Fibroblast of lung (primary cell): ENCODE data around the gene PROB1. TPM values are rescaled to one million over a fixed set of nuclear protein-coding genes. Genes with fewer than 3 reads are reported as not detected.
"Not testable (repeated sequence)": the region's sequence is repeated elsewhere in the genome, so short reads cannot be mapped to it uniquely, and the experiment has no call there.

Experiments
- DNase-seq, 2 donors: peaks; one replicate each; pipeline versions ENCODE4 v3.0.0 to v3.0.0-alpha.2; 2010; ENCODE audit warnings: low read depth in 2 of 2
- H2AFZ ChIP-seq: 2 replicates; pipeline ENCODE4 v1.5.1; 2012; ENCODE audit warnings: low read length, control low read depth, inconsistent platforms
- H3K27ac ChIP-seq: 2 replicates; pipeline ENCODE4 v1.5.1; 2011; ENCODE audit warnings: low read length, control low read depth; ENCODE audit not compliant: insufficient read depth
- H3K27me3 ChIP-seq: 2 replicates; pipeline ENCODE4 v1.5.1; 2011; ENCODE audit warnings: mild to moderate bottlenecking, low read length; ENCODE audit not compliant: control insufficient read depth, insufficient read depth
- H3K36me3 ChIP-seq: 2 replicates; pipeline ENCODE4 v1.5.1; 2011; ENCODE audit warnings: low read length; ENCODE audit not compliant: control insufficient read depth, insufficient read depth
- H3K4me1 ChIP-seq: 2 replicates; pipeline ENCODE4 v1.5.1; 2011; ENCODE audit warnings: low read length; ENCODE audit not compliant: control insufficient read depth, insufficient read depth; ENCODE audit errors: extremely low read depth
- H3K4me2 ChIP-seq: 2 replicates; pipeline ENCODE4 v1.5.1; 2011; ENCODE audit warnings: low read length, control low read depth; ENCODE audit not compliant: insufficient read depth; ENCODE audit errors: extremely low read depth
- H3K4me3 ChIP-seq, 4 experiments: fragments of 200-600 bp in 1 of 4; sonication (generic) in 1 of 4; replicated peaks in 1 of 4; 2 replicates each; pipeline ENCODE4 v1.5.1; 2011 to 2016; ENCODE audit warnings: low read length in 4 of 4, low read depth in 3 of 4, mild to moderate bottlenecking in 3 of 4, control low read depth in 2 of 4, inconsistent platforms in 1 of 4, mixed read lengths in 1 of 4; ENCODE audit not compliant: insufficient read depth in 1 of 4; ENCODE audit errors: control extremely low read depth in 1 of 4
- H3K79me2 ChIP-seq: 2 replicates; pipeline ENCODE4 v1.5.1; 2012; ENCODE audit warnings: mild to moderate bottlenecking, low read length, inconsistent platforms; ENCODE audit not compliant: control insufficient read depth, insufficient read depth
- H3K9ac ChIP-seq: 2 replicates; pipeline ENCODE4 v1.5.1; 2011; ENCODE audit warnings: mild to moderate bottlenecking, low read length, control low read depth; ENCODE audit not compliant: insufficient read depth
- H3K9me3 ChIP-seq: 2 replicates; pipeline ENCODE4 v1.5.1; 2012; ENCODE audit warnings: low read depth, low read length; ENCODE audit not compliant: control insufficient read depth, insufficient read depth
- H4K20me1 ChIP-seq: 2 replicates; pipeline ENCODE4 v1.5.1; 2011; ENCODE audit warnings: low read length; ENCODE audit not compliant: control insufficient read depth, insufficient read depth; ENCODE audit errors: extremely low read depth
- CTCF ChIP-seq, 2 donors: IDR thresholded peaks in 1 of 2; conservative IDR thresholded peaks in 1 of 2; 1 replicate in 1 of 2; 2 replicates in 1 of 2; pipeline ENCODE4 v1.5.1; 2011 to 2012; ENCODE audit warnings: low read length in 2 of 2, control low read depth in 1 of 2, inconsistent platforms in 1 of 2, low read depth in 1 of 2, mild to moderate bottlenecking in 1 of 2
- EZH2 ChIP-seq: IDR thresholded peaks from 2 replicates; pipeline ENCODE4 v1.5.1; 2012; ENCODE audit warnings: low read length, control low read depth, mild to moderate bottlenecking; ENCODE audit errors: missing control alignments
- polyA plus RNA-seq, 2 donors: library from polyadenylated mRNA; depleted of rRNA in 1 of 2; stranded (reverse) in 1 of 2; unstranded in 1 of 2; fragments of >200 nt; gene quantifications; 2 replicates each; pipeline ENCODE4 v1.2.1, GENCODE V29; 2011 to 2012; ENCODE audit warnings: missing spikeins in 1 of 2
- total RNA-seq: library from RNA; depleted of rRNA; stranded (reverse); fragments of >200 nt; gene quantifications from 2 replicates; pipeline ENCODE4 v1.2.1, GENCODE V29; 2014

Gene PROB1
- total and polyA plus RNA-seq, 2 donors (not counting 1 experiment from before 2014, with no cell fraction given) = 0.34 to 1.5 TPM

DNA sequence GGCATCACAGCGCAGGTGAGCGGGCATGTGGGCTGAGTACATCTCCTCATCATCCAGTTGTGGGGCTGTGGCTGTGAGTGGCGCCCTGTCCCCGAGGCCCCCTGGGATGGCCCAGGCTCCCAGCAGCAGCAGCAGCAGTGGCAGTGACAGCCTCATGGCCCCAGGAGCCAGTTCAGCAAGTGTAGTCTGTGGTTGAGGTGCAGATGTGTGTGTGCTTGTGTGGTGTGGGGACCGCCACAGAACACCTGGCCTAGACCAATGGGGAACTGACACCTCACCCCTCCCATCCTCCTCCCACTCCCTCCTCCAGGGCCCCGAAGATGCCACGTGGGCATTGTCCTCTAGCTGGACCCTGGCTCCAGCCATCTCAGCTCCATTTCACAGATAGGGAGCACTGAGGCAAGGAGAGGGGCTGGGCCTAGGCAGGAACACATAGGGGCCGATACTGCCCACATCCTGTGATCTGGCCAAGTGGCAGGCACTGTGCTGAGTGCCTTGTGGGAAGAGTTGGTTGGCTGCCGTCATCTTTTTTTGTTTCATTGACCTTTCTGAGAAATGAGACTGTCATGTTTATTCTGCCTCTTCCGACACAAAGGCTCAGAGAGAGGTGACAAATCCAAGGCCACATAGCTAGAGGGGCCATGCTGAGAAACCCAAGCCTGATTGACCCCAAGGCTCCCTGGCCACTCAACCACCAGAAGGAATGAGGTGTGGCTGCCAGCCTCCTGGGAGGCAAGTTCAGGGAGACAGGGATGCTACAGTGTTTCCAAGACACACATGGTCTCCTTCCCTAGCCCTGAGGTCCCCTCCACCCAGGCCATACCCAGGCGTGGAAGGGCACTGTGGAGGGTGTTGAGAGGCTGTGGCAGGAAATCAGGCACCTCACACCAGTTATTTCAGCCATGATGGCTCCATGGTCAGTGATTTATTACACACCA lies 4.9 kb downstream of the PROB1 start, which contains the start of gene MZB1:
Gene MZB1, minus strand, starts transcription at position 213 of the 938 bp plus-strand sequence. Its CDS starts 57 bp downstream, at position 156.
- H3K27me3 ChIP-seq = peaks cover 8% of the 10 kb centered on the region
- H3K79me2 ChIP-seq = no peaks in the 10 kb centered on the region
- no peaks in the 10 kb centered on the region for H3K4me1 ChIP-seq
- no peaks in the 10 kb centered on the region for H4K20me1 ChIP-seq
- no peak for TF ChIP-seq CTCF (conservative IDR thresholded peaks at IDR 0.05 in 1 of 2, IDR thresholded peaks at IDR 0.05 in 1 of 2; ENCODE audit: low read depth in 1 of 2, low read length in 2 of 2)
- no peak for TF ChIP-seq EZH2
- H2AFZ ChIP-seq = no peak within 1 kb of the TSS
- H3K4me2 ChIP-seq = no peak within 1 kb of the TSS
- H3K9me3 ChIP-seq = no peaks in the 10 kb centered on the region
- H3K4me3 ChIP-seq = no peak within 1 kb of the TSS
- H3K9ac ChIP-seq = no peak within 1 kb of the TSS
- DNase-seq = no peak
- H3K27ac ChIP-seq = no peak within 1 kb of the TSS
- H3K36me3 ChIP-seq = no peaks in the 10 kb centered on the region

DNA sequence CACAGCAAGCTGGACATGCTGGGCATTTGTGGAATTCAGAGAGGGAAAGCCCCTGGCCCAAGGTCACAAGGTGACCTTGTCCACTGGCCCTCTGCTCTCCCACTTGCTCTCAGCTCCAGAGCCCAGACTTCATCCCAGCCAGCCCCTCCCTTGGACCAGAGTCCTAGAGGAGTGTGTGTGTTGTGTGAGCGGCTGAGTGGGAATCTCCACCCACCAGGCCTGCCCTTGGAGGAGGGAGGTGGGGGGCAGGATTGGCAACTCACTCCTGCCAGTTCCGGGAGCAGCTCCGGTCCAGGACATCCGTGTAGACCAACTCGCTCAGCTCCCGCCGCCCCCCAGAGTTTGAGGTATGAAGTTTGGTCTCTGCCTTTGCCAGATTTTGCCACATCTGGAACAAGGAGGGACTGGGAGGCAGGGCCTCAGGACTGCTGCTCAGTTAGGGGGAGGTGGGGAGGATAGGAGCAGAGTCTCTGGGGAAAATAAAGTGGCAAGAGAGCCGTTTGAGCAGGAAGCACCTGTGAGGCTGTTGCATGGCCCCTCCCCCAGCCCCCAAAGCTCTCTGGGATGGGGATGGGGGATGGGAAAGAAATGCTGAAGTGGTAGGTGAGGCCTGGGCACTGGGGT lies 6.6 kb downstream of the PROB1 start:
- no peaks in the 10 kb centered on the region for H3K9me3 ChIP-seq
- no peak overlapping the region for H3K27ac ChIP-seq
- peaks cover 2% of the 10 kb centered on the region for H3K27me3 ChIP-seq
- no peak overlapping the region for H3K4me3 ChIP-seq
- no peaks in the 10 kb centered on the region for H3K79me2 ChIP-seq
- peak overlapping the region; percentile 3 for H2AFZ ChIP-seq
- no peaks in the 10 kb centered on the region for H3K4me1 ChIP-seq
- TF ChIP-seq CTCF (conservative IDR thresholded peaks at IDR 0.05 in 1 of 2, IDR thresholded peaks at IDR 0.05 in 1 of 2; ENCODE audit: low read depth in 1 of 2, low read length in 2 of 2) (no peak), EZH2 (no peak)
- no peaks in the 10 kb centered on the region for H4K20me1 ChIP-seq
- peak in 1 of 2 donors; percentile 28 for DNase-seq
- H3K4me2 ChIP-seq = no peak overlapping the region
- H3K36me3 ChIP-seq = no peaks in the 10 kb centered on the region
- H3K9ac ChIP-seq = no peak overlapping the region

- Histone ChIP-seq H3K9ac (no peak overlapping the region), H3K36me3 (no peaks in the 10 kb centered on the region), H3K4me3 (no peak overlapping the region), H3K4me2 (no peak overlapping the region), H3K27ac (no peak overlapping the region), H3K27me3 (no peaks in the 10 kb centered on the region), H3K79me2 (no peaks in the 10 kb centered on the region), H4K20me1 (no peaks in the 10 kb centered on the region), H3K9me3 (no peaks in the 10 kb centered on the region), H2AFZ (no peak overlapping the region), H3K4me1 (no peaks in the 10 kb centered on the region)
- TF ChIP-seq EZH2 (no peak), CTCF (conservative IDR thresholded peaks at IDR 0.05 in 1 of 2, IDR thresholded peaks at IDR 0.05 in 1 of 2; ENCODE audit: low read depth in 1 of 2, low read length in 2 of 2) (no peak)
- no peak for DNase-seq
Observed at GRCh38 chr5:139387611-139388197, 7.2 kb downstream of the PROB1 start.

DNA sequence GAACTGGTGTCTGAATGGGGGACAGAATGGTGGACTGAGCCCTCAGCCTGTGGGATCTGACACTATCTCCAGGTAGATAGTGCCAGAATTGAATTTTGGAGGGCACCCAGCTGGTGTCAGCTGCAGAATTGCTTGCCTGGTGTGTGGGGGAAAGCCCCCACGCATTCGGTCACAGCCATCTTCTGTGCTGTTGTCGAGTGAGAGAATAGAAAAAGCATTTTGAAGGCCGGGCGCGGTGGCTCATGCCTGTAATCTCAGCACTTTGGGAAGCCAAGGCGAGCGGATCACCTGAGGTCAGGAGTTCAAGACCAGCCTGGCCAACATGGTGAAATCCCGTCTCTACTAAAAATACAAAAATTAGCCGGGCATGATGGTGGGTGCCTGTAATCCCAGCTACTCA lies 7.9 kb downstream of the PROB1 start:
- not testable (repeated sequence) for DNase-seq, H2AFZ ChIP-seq, H3K27ac ChIP-seq, H3K36me3 ChIP-seq, H3K4me2 ChIP-seq, H4K20me1 ChIP-seq, H3K4me1 ChIP-seq, H3K79me2 ChIP-seq, H3K27me3 ChIP-seq, H3K9me3 ChIP-seq, H3K9ac ChIP-seq, H3K4me3 ChIP-seq
